T-helper 9 cell (primary cell): ENCODE measurements around the gene TARBP2.
A peak's percentile ranks its signal among the peaks of the same experiment; 100 is the strongest.

Source experiments
- DNase-seq: peaks from one replicate; pipeline ENCODE4 v3.0.0-alpha.2; 2020

TARBP2 gene

GRCh38 chr12:53497461-53497860, 3.6 kb upstream of the TARBP2 start:
- DNase-seq: no peak

GRCh38 chr12:53498235-53498630, 2.9 kb upstream of the TARBP2 start:
- no peak for DNase-seq

GRCh38 chr12:53499266-53500141, 1.6 kb upstream of the TARBP2 start, which contains the start of gene MAP3K12:
Gene MAP3K12, minus strand, starts transcription at chr12:53499458. Its CDS starts 12,067 bp downstream, at chr12:53487391.
- peak; percentile 50 for DNase-seq

GRCh38 chr12:53500142-53500775, 824 bp upstream of the TARBP2 start:
- DNase-seq: no peak

- DNase-seq: no peak
Measured at GRCh38 chr12:53501615-53502181, 615 bp downstream of the TARBP2 start.

- no peak for DNase-seq
Measured at GRCh38 chr12:53502331-53502730, 1.2 kb downstream of the TARBP2 start.

GRCh38 chr12:53502983-53503728, 2.1 kb downstream of the TARBP2 start:
- DNase-seq: no peak

GRCh38 chr12:53504004-53504920, 3.2 kb downstream of the TARBP2 start:
- DNase-seq: no peak

- no peak for DNase-seq
Measured at GRCh38 chr12:53505086-53505485, 4.0 kb downstream of the TARBP2 start.

- DNase-seq: no peak
Measured at GRCh38 chr12:53505555-53506449, 4.7 kb downstream of the TARBP2 start.

GRCh38 chr12:53506450-53506785, 5.3 kb downstream of the TARBP2 start:
- no peak for DNase-seq

- no peak for DNase-seq
Measured at GRCh38 chr12:53506881-53507602, 6.0 kb downstream of the TARBP2 start, which contains the start of gene NPFF. Gene NPFF, minus strand, starts transcription at chr12:53507484. Its CDS starts 10 bp downstream, at chr12:53507474.

- DNase-seq: no peak
Measured at GRCh38 chr12:53507603-53507885, 6.5 kb downstream of the TARBP2 start.

- peak; percentile 77 for DNase-seq
Measured at GRCh38 chr12:53508534-53509170, 7.6 kb downstream of the TARBP2 start.

- no peak for DNase-seq
Measured at GRCh38 chr12:53510181-53510812, 9.2 kb downstream of the TARBP2 start.

GRCh38 chr12:53513712-53514410, 12.8 kb downstream of the TARBP2 start:
- no peak for DNase-seq

- no peak for DNase-seq
Measured at GRCh38 chr12:53514628-53515290, 13.7 kb downstream of the TARBP2 start.

- no peak for DNase-seq
Measured at GRCh38 chr12:53515291-53515680, 14.2 kb downstream of the TARBP2 start.
